Keratinocyte (primary cell): ENCODE measurements around the gene GBP4. TPM values are rescaled to one million over a fixed set of nuclear protein-coding genes. Genes with fewer than 3 reads are reported as not detected.

Source experiments
- DNase-seq: peaks from one replicate; pipeline ENCODE4 v3.0.0-alpha.2; 2011; ENCODE audit warnings: low read depth, missing footprints, low spot score
- FAIRE-seq: peaks from 2 replicates; lab custom pipeline; 2011; peaks lifted over from hg19 to GRCh38; lab: Jason Lieb, UNC
- H2AFZ ChIP-seq: 2 replicates; pipeline ENCODE4 v1.6.0; 2012; ENCODE audit warnings: low read length, control low read depth, inconsistent platforms; ENCODE audit not compliant: control insufficient read depth
- H3K27ac ChIP-seq: 2 replicates; pipeline ENCODE4 v1.5.1; 2011; ENCODE audit warnings: low read length; ENCODE audit not compliant: control insufficient read depth, insufficient read depth
- H3K27me3 ChIP-seq: 3 replicates; pipeline ENCODE4 v1.6.0; 2011; ENCODE audit warnings: low read length; ENCODE audit not compliant: control insufficient read depth, insufficient read depth; ENCODE audit errors: extremely low read depth
- H3K36me3 ChIP-seq, 2 experiments: 2 replicates in 1 of 2; 3 replicates in 1 of 2; pipeline ENCODE4 v1.5.1; 2011; ENCODE audit warnings: low read length in 2 of 2, mild to moderate bottlenecking in 1 of 2; ENCODE audit not compliant: control insufficient read depth in 2 of 2, insufficient read depth in 2 of 2; ENCODE audit errors: extremely low read depth in 1 of 2
- H3K4me1 ChIP-seq: 3 replicates; pipeline ENCODE4 v1.5.1; 2011; ENCODE audit warnings: low read length; ENCODE audit not compliant: control insufficient read depth, insufficient read depth; ENCODE audit errors: extremely low read depth
- H3K4me2 ChIP-seq: 3 replicates; pipeline ENCODE4 v1.6.0; 2011; ENCODE audit warnings: low read depth, low read length; ENCODE audit not compliant: control insufficient read depth, insufficient read depth; ENCODE audit errors: extremely low read depth
- H3K4me3 ChIP-seq, 3 experiments: fragments of 200-600 bp in 1 of 3; sonication (generic) in 1 of 3; 2 replicates in 2 of 3; 3 replicates in 1 of 3; pipeline ENCODE4 v1.5.1; 2011 to 2016; ENCODE audit warnings: low read length in 3 of 3, mild to moderate bottlenecking in 3 of 3, control low read depth in 2 of 3, inconsistent platforms in 1 of 3, low read depth in 1 of 3, mixed read lengths in 1 of 3, mixed run types in 1 of 3, moderate library complexity in 1 of 3; ENCODE audit not compliant: control insufficient read depth in 2 of 3, insufficient read depth in 2 of 3; ENCODE audit errors: extremely low read depth in 1 of 3
- H3K79me2 ChIP-seq: 2 replicates; pipeline ENCODE4 v1.6.0; 2012; ENCODE audit warnings: low read length; ENCODE audit not compliant: control insufficient read depth, insufficient read depth
- H3K9ac ChIP-seq: 3 replicates; pipeline ENCODE4 v1.6.0; 2011; ENCODE audit warnings: low read length; ENCODE audit not compliant: control insufficient read depth, insufficient read depth; ENCODE audit errors: extremely low read depth
- H3K9me1 ChIP-seq: 3 replicates; pipeline ENCODE4 v1.6.0; 2011; ENCODE audit warnings: low read length; ENCODE audit not compliant: control insufficient read depth, insufficient read depth; ENCODE audit errors: extremely low read depth
- H3K9me3 ChIP-seq: 2 replicates; pipeline ENCODE4 v1.5.1; 2012; ENCODE audit warnings: low read depth, low read length; ENCODE audit not compliant: control insufficient read depth
- H4K20me1 ChIP-seq: 3 replicates; pipeline ENCODE4 v1.6.0; 2011; ENCODE audit warnings: low read length; ENCODE audit not compliant: control insufficient read depth, insufficient read depth; ENCODE audit errors: extremely low read depth
- EZH2 ChIP-seq: IDR thresholded peaks from one replicate; pipeline ENCODE4 v1.6.1; 2012; ENCODE audit warnings: inconsistent platforms, mild to moderate bottlenecking, low read length, moderate library complexity
- dilution Hi-C: fragments of 300-500 bp; cut with MboI; formaldehyde crosslinking; loops from one replicate; pipeline ENCODE4 v1.7.0; 2020; ENCODE audit warnings: low sequenced_read_pairs; ENCODE audit not compliant: extremely low pct_ligation_motif_present
- polyA plus RNA-seq, 5 experiments: library from polyadenylated mRNA; depleted of rRNA in 3 of 5; stranded (reverse) in 3 of 5; stranded (forward) in 1 of 5; unstranded in 1 of 5; fragments of >200 nt; gene quantifications; 1 replicate in 1 of 5; 2 replicates in 3 of 5; 3 replicates in 1 of 5; pipeline versions ENCODE4 v1.2.1 to v1.2.3, GENCODE V29; 2011 to 2012; ENCODE audit warnings: missing spikeins in 2 of 5, low read depth in 1 of 5, low replicate concordance in 1 of 5
- TF ChIP-seq, protein P1 (sequence below), 3 experiments: IDR thresholded peaks in 1 of 3; conservative IDR thresholded peaks in 1 of 3; optimal IDR thresholded peaks in 1 of 3; 2 replicates in 2 of 3; 3 replicates in 1 of 3; pipeline versions ENCODE3 to v1.5.1; 2011; ENCODE audit warnings: low read length in 3 of 3, mild to moderate bottlenecking in 3 of 3, moderate library complexity in 2 of 3, control low read depth in 1 of 3, inconsistent platforms in 1 of 3; ENCODE audit not compliant: insufficient read depth in 2 of 3; ENCODE audit errors: extremely low read depth in 1 of 3

The GBP4 gene
- polyA plus RNA-seq, 1 donor (not counting 4 experiments of a cell fraction or from before 2014, with no cell fraction given), result 0.01 TPM

DNA sequence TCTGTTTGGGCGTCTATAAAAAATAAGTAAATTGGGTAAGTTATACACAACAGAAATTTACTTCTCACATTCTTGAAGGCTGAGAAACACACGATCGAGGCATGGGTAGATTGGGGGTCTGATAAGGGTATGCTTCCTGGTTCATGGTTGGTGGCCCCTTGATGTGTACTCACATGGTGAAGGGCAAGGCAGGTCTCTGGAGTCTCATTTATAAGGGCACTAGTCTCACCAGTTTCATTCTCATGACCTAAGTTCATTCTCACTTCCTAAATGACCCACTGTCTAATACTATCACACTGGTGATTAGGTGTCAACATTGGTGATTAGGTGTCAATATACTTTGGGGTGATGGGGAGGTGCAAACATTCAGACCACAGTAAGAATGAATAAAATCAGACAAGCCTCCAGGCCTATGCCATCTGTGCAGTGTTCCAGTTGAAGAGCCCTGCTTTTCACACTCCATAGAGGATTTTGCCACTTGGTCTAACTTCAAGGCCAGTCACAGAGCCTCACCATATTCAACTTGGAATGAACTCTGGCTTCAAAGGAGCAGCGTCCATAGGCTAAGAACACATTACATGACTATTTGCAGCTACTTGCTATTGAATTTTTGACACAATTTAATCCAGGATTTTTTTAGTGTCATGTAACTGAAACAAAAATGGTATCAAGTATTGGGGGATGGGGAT is 2.5 kb upstream of the GBP4 start:
- no peaks in the 10 kb centered on the region for H3K79me2 ChIP-seq
- no peak overlapping the region for H3K27ac ChIP-seq
- no peak overlapping the region for H3K4me3 ChIP-seq
- dilution Hi-C loops, result no loop called here
- H2AFZ ChIP-seq, result no peak overlapping the region
- no peak overlapping the region for H3K4me2 ChIP-seq
- H3K9me3 ChIP-seq, result no peaks in the 10 kb centered on the region
- TF ChIP-seq EZH2, result no peak
- TF ChIP-seq, protein P1, sequence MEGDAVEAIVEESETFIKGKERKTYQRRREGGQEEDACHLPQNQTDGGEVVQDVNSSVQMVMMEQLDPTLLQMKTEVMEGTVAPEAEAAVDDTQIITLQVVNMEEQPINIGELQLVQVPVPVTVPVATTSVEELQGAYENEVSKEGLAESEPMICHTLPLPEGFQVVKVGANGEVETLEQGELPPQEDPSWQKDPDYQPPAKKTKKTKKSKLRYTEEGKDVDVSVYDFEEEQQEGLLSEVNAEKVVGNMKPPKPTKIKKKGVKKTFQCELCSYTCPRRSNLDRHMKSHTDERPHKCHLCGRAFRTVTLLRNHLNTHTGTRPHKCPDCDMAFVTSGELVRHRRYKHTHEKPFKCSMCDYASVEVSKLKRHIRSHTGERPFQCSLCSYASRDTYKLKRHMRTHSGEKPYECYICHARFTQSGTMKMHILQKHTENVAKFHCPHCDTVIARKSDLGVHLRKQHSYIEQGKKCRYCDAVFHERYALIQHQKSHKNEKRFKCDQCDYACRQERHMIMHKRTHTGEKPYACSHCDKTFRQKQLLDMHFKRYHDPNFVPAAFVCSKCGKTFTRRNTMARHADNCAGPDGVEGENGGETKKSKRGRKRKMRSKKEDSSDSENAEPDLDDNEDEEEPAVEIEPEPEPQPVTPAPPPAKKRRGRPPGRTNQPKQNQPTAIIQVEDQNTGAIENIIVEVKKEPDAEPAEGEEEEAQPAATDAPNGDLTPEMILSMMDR (optimal IDR thresholded peaks at IDR 0.05 in 1 of 3, IDR thresholded peaks at IDR 0.05 in 1 of 3, conservative IDR thresholded peaks at IDR 0.05 in 1 of 3; ENCODE audit: extremely low read depth in 1 of 3, insufficient read depth in 2 of 3, low read length in 3 of 3), result no peak
- DNase-seq (no peak), FAIRE-seq (no peak)
- H3K27me3 ChIP-seq, result no peaks in the 10 kb centered on the region
- H3K4me1 ChIP-seq, result no peaks in the 10 kb centered on the region
- no peaks in the 10 kb centered on the region for H3K9me1 ChIP-seq
- no peak overlapping the region for H3K9ac ChIP-seq
- H3K36me3 ChIP-seq, result no peaks in the 10 kb centered on the region
- H4K20me1 ChIP-seq, result no peaks in the 10 kb centered on the region

DNA sequence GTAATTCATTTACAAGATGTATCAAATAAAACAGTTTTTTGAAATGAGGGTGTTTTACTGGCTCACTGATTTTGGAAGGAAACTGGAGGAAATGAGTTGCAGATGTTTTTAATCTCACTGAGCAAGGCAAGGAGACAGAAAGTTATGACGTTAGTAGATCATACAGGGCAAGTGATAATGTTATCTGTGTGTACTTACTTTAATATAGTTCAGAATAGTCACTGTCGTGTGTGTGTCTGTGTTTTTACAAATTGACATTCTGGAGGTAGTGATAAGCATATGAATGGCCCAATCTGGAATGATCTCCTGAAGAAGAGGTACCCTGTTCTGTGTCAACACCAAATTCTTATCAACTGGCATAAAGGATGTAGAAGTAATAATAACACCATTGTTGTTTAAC is 1.9 kb upstream of the GBP4 start:
- no peaks in the 10 kb centered on the region for H3K9me1 ChIP-seq
- no peaks in the 10 kb centered on the region for H3K9me3 ChIP-seq
- H3K27ac ChIP-seq, result no peak overlapping the region
- no peaks in the 10 kb centered on the region for H3K36me3 ChIP-seq
- H3K4me2 ChIP-seq, result no peak overlapping the region
- no peak for FAIRE-seq
- TF ChIP-seq EZH2, result no peak
- TF ChIP-seq, protein P1 (optimal IDR thresholded peaks at IDR 0.05 in 1 of 3, IDR thresholded peaks at IDR 0.05 in 1 of 3, conservative IDR thresholded peaks at IDR 0.05 in 1 of 3; ENCODE audit: extremely low read depth in 1 of 3, insufficient read depth in 2 of 3, low read length in 3 of 3), result no peak
- H3K27me3 ChIP-seq, result no peaks in the 10 kb centered on the region
- dilution Hi-C loops, result no loop called here
- no peak overlapping the region for H3K9ac ChIP-seq
- no peaks in the 10 kb centered on the region for H3K79me2 ChIP-seq
- H4K20me1 ChIP-seq, result no peaks in the 10 kb centered on the region
- no peak overlapping the region for H2AFZ ChIP-seq
- H3K4me3 ChIP-seq, result no peak overlapping the region
- DNase-seq, result no peak
- no peaks in the 10 kb centered on the region for H3K4me1 ChIP-seq
